Measurements from ENCODE around the gene HMOX2. TPM values are rescaled to one million over a fixed set of nuclear protein-coding genes. Genes with fewer than 3 reads are reported as not detected.

Gene HMOX2
- total and polyA plus RNA-seq, 9 donors, result 25.0 to 73.3 (median 31.6) TPM

DNA sequence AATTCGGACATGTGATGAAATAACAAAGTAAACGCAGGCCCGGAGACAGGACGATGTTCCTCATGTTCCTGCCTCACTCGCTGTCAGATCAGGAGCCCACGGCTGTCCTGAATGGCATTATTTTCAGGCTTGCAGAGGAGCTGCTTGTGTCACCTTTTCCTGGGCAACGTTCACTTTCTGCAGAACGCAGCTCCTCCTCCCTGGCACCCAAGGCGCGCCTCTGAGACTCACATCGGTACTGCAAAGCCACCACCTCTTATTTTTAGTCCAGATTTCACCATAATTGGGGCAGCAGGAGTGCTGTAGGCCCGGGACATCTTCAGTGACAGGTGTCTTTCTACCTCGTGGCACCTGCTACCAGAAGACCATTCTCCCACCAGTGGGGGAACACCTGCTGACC, 71.9 kb downstream of the HMOX2 start:
- no peak overlapping the region for H3K4me3 ChIP-seq
- 78 to 80% (median 80%) methylated on average over 13 of the region's 13 CpGs for WGBS, 3 donors
- H3K36me3 ChIP-seq, result no peaks in the 10 kb centered on the region
- H3K9me3 ChIP-seq, result no peaks in the 10 kb centered on the region
- no peaks in the 10 kb centered on the region for H3K4me1 ChIP-seq (ENCODE audit: insufficient read depth)
- H3K27ac ChIP-seq, result no peak overlapping the region
- H3K27me3 ChIP-seq, result no peaks in the 10 kb centered on the region
- TF ChIP-seq, protein P1, sequence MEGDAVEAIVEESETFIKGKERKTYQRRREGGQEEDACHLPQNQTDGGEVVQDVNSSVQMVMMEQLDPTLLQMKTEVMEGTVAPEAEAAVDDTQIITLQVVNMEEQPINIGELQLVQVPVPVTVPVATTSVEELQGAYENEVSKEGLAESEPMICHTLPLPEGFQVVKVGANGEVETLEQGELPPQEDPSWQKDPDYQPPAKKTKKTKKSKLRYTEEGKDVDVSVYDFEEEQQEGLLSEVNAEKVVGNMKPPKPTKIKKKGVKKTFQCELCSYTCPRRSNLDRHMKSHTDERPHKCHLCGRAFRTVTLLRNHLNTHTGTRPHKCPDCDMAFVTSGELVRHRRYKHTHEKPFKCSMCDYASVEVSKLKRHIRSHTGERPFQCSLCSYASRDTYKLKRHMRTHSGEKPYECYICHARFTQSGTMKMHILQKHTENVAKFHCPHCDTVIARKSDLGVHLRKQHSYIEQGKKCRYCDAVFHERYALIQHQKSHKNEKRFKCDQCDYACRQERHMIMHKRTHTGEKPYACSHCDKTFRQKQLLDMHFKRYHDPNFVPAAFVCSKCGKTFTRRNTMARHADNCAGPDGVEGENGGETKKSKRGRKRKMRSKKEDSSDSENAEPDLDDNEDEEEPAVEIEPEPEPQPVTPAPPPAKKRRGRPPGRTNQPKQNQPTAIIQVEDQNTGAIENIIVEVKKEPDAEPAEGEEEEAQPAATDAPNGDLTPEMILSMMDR (IDR thresholded peaks at IDR 0.05), result no peak
- no peak for DNase-seq
- intact Hi-C loops (cut with DNase I), result no loop called here

DNA sequence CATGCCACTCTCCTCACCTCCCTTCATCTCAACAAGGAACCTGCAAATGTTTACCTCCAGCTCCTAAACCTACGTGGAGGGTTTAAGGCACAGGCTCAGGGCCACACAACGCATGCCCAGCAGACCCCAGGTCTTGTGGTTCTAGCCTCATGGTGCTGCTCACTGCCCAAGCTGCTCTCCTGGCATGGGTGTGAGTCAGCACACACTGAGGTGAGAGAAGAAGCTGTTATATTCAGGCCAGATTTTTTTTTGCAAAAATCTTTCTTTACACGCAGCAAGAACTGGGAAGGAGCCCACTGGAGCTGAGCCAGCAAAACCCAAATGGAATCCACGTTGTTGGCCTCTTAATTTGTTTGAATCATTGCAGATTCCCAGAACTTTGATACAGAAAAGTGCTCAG, 74.4 kb downstream of the HMOX2 start:
- H3K9me3 ChIP-seq, result no peaks in the 10 kb centered on the region
- TF ChIP-seq, protein P1 (IDR thresholded peaks at IDR 0.05), result no peak
- TF ChIP-seq POLR2A (IDR thresholded peaks at IDR 0.05), result no peak
- TF ChIP-seq EP300 (IDR thresholded peaks at IDR 0.05), result no peak
- WGBS, 3 donors, result 23 to 24% (median 24%) methylated on average over 4 of the region's 4 CpGs

DNA sequence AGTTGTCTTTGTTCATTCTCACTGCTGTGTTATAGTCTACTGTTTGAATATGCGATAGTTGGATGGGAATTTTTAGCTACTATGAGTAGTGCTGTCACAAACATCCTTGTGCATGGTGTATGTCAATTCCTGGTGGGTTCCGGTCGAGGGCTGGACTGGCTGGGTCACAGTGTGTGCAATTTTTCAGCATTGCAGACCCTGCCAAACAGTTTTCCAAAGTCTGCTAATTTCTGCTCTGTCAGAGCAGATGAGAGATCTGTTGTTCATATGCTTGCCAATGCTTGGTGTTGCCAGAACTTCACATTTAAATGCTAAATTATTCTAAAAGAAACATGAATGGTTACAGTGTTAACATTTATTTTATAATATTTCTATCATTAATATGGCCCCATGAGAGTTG, 76.3 kb downstream of the HMOX2 start:
- intact Hi-C loops (cut with DNase I), result loop anchor here in 1 of 4 donors (10.0 kb wide), 1 partner anchor 48 kb away; no protein-coding TSS in a partner anchor
- Histone ChIP-seq H3K9me3 (no peaks in the 10 kb centered on the region), H3K4me3 (no peak overlapping the region), H3K4me1 (ENCODE audit: insufficient read depth) (no peaks in the 10 kb centered on the region), H3K36me3 (no peaks in the 10 kb centered on the region), H3K27ac (no peak overlapping the region), H3K27me3 (no peaks in the 10 kb centered on the region)
- DNase-seq, result no peak
- WGBS, 3 donors, result 26 to 31% (median 27%) methylated on average over 3 of the region's 3 CpGs
- TF ChIP-seq POLR2A (IDR thresholded peaks at IDR 0.05), result no peak
- TF ChIP-seq, protein P1 (IDR thresholded peaks at IDR 0.05), result no peak
- no peak for TF ChIP-seq EP300 (IDR thresholded peaks at IDR 0.05)

More for the DNA sequence above, 74.4 kb downstream of the HMOX2 start:
- Histone ChIP-seq H3K36me3 (no peaks in the 10 kb centered on the region), H3K4me1 (ENCODE audit: insufficient read depth) (no peaks in the 10 kb centered on the region), H3K27ac (no peak overlapping the region), H3K4me3 (no peak overlapping the region), H3K27me3 (no peaks in the 10 kb centered on the region)
- no peak for DNase-seq
- intact Hi-C loops (cut with DNase I), result loop anchor here in 1 of 4 donors (10.0 kb wide), 1 partner anchor 46 kb away; no protein-coding TSS in a partner anchor

DNA sequence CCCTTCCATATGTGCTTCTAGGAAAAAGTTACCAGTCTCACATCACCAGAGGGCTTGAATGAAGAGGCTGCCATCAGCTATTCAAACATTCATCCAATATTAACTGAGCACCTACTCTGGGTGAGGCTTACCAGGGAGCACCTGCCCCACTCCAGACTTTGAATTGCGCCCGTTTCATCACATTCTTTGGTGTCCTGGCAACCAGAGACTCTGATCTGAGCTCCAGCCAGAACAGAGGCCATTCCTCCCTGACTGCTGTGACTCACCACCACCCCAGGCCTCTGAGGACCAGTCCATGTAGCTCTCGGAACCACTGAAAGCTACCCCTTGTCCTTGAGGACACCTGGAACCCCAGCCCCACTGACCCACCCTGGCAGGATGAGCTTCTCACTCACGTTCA, 79.9 kb downstream of the HMOX2 start, which contains the start of gene C16orf96:
TSS of gene C16orf96 (plus strand) at position 229 of the 400 bp plus-strand sequence. CDS start at position 379, 150 bp downstream.
- H3K27ac ChIP-seq, result no peak within 1 kb of the TSS
- TF ChIP-seq POLR2A (IDR thresholded peaks at IDR 0.05), result no peak
- TF ChIP-seq, protein P1 (IDR thresholded peaks at IDR 0.05), result no peak
- no peak for TF ChIP-seq EP300 (IDR thresholded peaks at IDR 0.05)
- H3K36me3 ChIP-seq, result no peaks in the 10 kb centered on the region
- H3K27me3 ChIP-seq, result no peaks in the 10 kb centered on the region
- 50 to 68% (median 51%) methylated on average over 4 of the region's 4 CpGs for WGBS, 3 donors
- H3K9me3 ChIP-seq, result no peaks in the 10 kb centered on the region
- DNase-seq, result no peak
- H3K4me3 ChIP-seq, result no peak within 1 kb of the TSS
- intact Hi-C loops (cut with DNase I), result loop anchor here in 1 of 4 donors (10.0 kb wide), 1 partner anchor 51 kb away; no protein-coding TSS in a partner anchor
- H3K4me1 ChIP-seq (ENCODE audit: insufficient read depth), result no peaks in the 10 kb centered on the region
